NCI-H128 (cell line): ENCODE data around the gene INO80B.
"Not testable (repeated sequence)": the region's sequence is repeated elsewhere in the genome, so short reads cannot be mapped to it uniquely, and the experiment has no call there.

Experiments used
- DNase-seq: peaks from one replicate; lab custom pipeline; 2025; ENCODE audit not compliant: unreplicated experiment; lab: John Stamatoyannopoulos, UW

Gene INO80B

GRCh38 chr2:74454654-74455511 is at the start of gene INO80B:
INO80B (plus strand) TSS chr2:74455087; CDS start chr2:74455117, 30 bp downstream.
- DNase-seq: peak; percentile 95

- no peak for DNase-seq
These were observed 48.9 kb upstream of the INO80B start for GRCh38 chr2:74406035-74406434.

- DNase-seq: no peak
These were observed 47.2 kb upstream of the INO80B start for GRCh38 chr2:74407682-74408081.

GRCh38 chr2:74413001-74413698 is 41.7 kb upstream of the INO80B start:
- no peak for DNase-seq

GRCh38 chr2:74414441-74414840 is 40.4 kb upstream of the INO80B start:
- DNase-seq: no peak

- DNase-seq: no peak
These were observed 39.8 kb upstream of the INO80B start for GRCh38 chr2:74414881-74415761.

GRCh38 chr2:74415762-74416395 is 39.0 kb upstream of the INO80B start:
- DNase-seq: no peak

- DNase-seq: no peak
These were observed 38.1 kb upstream of the INO80B start for GRCh38 chr2:74416778-74417177.

GRCh38 chr2:74417197-74417596 is 37.7 kb upstream of the INO80B start:
- no peak for DNase-seq

GRCh38 chr2:74417763-74418162 is 37.1 kb upstream of the INO80B start:
- no peak for DNase-seq

- no peak for DNase-seq
These were observed 36.6 kb upstream of the INO80B start for GRCh38 chr2:74418312-74418711.

- DNase-seq: no peak
These were observed 35.5 kb upstream of the INO80B start for GRCh38 chr2:74419345-74419744.

GRCh38 chr2:74420006-74420405 is 34.9 kb upstream of the INO80B start:
- DNase-seq: no peak

GRCh38 chr2:74420443-74421103 is 34.3 kb upstream of the INO80B start:
- DNase-seq: not testable (repeated sequence)

GRCh38 chr2:74421221-74421870 is 33.5 kb upstream of the INO80B start, which contains the start of the genes C2orf81 and WDR54:
C2orf81 (minus strand) TSS chr2:74421619; CDS start chr2:74421560, 59 bp downstream.
WDR54 (plus strand) TSS chr2:74421730; CDS start chr2:74422154, 424 bp downstream.
- peak; percentile 91 for DNase-seq

- DNase-seq: no peak
These were observed 31.4 kb upstream of the INO80B start for GRCh38 chr2:74423231-74424095.

GRCh38 chr2:74424139-74424992 is 30.5 kb upstream of the INO80B start:
- DNase-seq: no peak

- DNase-seq: no peak
These were observed 29.9 kb upstream of the INO80B start for GRCh38 chr2:74424995-74425406.
